ENCODE data around the gene ADGRG1.

GRCh38 chr16:57704905-57705852 is 76.7 kb downstream of the ADGRG1 start:
- TF ChIP-seq CTCF (IDR thresholded peaks at IDR 0.05) (no peak), EZH2 (IDR thresholded peaks at IDR 0.05; ENCODE audit: borderline replicate concordance, insufficient read depth, low read depth, low read length, poor library complexity, severe bottlenecking) (no peak)

All from B cell (primary cell).